BE2C (cell line): ENCODE results near the gene OR51I2.

ENCODE experiments used
- DNase-seq: peaks from one replicate; pipeline ENCODE4 v3.0.0-alpha.2; 2020
- H3K27me3 ChIP-seq: fragments of 250-450 bp; sonication (Bioruptor Pico); 2 replicates; pipeline ENCODE4 v1.5.1; 2020; ENCODE audit warnings: mild to moderate bottlenecking
- H3K36me3 ChIP-seq: fragments of 250-450 bp; sonication (Bioruptor Pico); 2 replicates; pipeline ENCODE4 v1.5.1; 2020; ENCODE audit warnings: mild to moderate bottlenecking
- H3K4me1 ChIP-seq: fragments of 250-450 bp; sonication (Bioruptor Pico); 2 replicates; pipeline ENCODE4 v1.5.1; 2020
- H3K4me3 ChIP-seq: 2 replicates; pipeline ENCODE4 v1.5.1; 2011; ENCODE audit warnings: low read depth, low read length
- H3K9me3 ChIP-seq: fragments of 250-450 bp; sonication (Bioruptor Pico); 2 replicates; pipeline ENCODE4 v1.5.1; 2020
- TF ChIP-seq, protein P1 (sequence below): IDR thresholded peaks from 2 replicates; pipeline ENCODE4 v1.5.1; 2012; ENCODE audit warnings: mild to moderate bottlenecking, low read depth, low read length

Gene OR51I2

DNA sequence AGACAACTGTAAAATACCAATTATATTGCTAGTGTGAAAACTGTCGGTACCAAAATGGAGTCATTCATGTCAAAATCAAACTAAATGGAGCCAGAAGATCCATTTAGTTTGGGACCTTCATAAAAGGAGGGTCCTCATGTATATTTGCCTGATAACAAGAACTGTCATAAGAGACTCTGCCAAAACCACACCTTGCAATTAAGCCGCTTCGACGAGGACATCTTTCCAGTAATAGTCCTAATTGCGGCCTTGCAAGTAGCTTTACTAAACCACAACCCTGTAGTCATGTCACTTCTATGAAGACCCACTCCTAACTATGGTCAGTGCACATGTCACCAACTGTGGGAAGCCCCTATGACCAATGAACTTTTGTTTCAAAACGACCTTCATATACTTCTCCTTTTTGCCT lies 51.3 kb downstream of the OR51I2 start:
- H3K9me3 ChIP-seq, result no peaks in the 10 kb centered on the region
- no peaks in the 10 kb centered on the region for H3K27me3 ChIP-seq
- TF ChIP-seq, protein P1, sequence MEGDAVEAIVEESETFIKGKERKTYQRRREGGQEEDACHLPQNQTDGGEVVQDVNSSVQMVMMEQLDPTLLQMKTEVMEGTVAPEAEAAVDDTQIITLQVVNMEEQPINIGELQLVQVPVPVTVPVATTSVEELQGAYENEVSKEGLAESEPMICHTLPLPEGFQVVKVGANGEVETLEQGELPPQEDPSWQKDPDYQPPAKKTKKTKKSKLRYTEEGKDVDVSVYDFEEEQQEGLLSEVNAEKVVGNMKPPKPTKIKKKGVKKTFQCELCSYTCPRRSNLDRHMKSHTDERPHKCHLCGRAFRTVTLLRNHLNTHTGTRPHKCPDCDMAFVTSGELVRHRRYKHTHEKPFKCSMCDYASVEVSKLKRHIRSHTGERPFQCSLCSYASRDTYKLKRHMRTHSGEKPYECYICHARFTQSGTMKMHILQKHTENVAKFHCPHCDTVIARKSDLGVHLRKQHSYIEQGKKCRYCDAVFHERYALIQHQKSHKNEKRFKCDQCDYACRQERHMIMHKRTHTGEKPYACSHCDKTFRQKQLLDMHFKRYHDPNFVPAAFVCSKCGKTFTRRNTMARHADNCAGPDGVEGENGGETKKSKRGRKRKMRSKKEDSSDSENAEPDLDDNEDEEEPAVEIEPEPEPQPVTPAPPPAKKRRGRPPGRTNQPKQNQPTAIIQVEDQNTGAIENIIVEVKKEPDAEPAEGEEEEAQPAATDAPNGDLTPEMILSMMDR, result no peak
- no peaks in the 10 kb centered on the region for H3K36me3 ChIP-seq
- no peak for DNase-seq
- no peak overlapping the region for H3K4me3 ChIP-seq
- H3K4me1 ChIP-seq, result no peaks in the 10 kb centered on the region

DNA sequence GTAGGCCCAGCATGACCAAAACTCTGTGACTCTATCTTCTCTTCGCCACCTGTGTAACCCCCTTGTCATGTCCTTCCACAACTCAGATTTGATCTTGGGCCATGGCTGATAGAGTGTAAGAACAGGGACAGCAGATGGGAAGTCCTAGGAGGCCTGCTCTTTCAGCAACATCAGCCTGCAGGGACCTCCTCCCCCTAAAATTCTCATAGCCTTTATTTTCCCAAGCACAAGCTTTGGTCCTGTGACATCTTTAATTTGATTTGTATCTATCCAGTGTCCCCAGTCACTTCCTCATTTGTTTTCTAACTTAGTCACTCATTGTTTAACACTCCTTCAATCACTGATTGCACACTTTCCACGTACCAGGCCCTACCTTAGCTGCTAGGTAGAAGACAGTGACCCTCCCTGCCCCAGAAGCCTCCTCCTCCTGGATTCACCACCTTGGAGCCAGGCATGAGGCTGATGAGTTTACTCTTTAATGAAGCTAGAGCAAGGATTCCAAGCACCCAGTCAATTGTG lies 55.3 kb downstream of the OR51I2 start:
- DNase-seq, result no peak
- no peaks in the 10 kb centered on the region for H3K27me3 ChIP-seq
- TF ChIP-seq, protein P1, result no peak

DNA sequence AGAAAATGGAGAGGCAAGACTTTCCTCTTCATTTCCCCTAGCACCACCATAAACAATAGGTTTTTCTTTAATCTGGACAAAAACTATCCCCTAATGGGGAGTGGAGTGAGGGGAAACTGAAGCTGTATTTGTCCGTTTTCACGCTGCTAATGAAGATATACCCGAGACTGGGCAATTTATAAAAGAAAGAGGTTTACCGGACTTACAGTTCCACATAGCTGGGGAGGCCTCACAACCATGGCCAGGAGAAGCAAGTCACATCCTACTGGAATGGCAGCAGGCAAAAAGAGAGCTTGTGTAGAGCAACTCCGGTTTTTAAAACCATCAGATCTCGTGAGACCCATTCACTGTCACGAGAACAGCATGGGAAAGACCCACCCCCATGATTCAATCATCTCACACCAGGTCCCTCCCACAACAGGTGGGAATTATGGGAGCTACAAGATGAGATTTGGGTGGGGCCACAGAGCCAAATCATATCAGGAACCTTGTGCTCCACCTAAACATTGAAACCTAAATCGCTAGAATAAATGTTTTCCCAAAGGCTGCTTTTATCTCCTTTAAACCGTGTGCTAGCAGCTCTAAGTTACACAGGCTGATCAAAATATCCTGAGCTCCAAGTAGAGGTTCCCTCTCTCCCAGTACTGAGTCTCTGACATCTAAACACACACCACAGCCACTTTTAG lies 56.4 kb downstream of the OR51I2 start:
- DNase-seq, result no peak
- Histone ChIP-seq H3K4me3 (no peak overlapping the region), H3K27me3 (no peaks in the 10 kb centered on the region), H3K9me3 (no peaks in the 10 kb centered on the region), H3K36me3 (no peaks in the 10 kb centered on the region), H3K4me1 (no peaks in the 10 kb centered on the region)
- TF ChIP-seq, protein P1, result no peak

More for the DNA sequence above, 55.3 kb downstream of the OR51I2 start:
- no peak overlapping the region for H3K4me3 ChIP-seq
- H3K9me3 ChIP-seq, result no peaks in the 10 kb centered on the region
- no peaks in the 10 kb centered on the region for H3K36me3 ChIP-seq
- no peaks in the 10 kb centered on the region for H3K4me1 ChIP-seq
